Measurements from ENCODE around the gene HS6ST3.

DNA sequence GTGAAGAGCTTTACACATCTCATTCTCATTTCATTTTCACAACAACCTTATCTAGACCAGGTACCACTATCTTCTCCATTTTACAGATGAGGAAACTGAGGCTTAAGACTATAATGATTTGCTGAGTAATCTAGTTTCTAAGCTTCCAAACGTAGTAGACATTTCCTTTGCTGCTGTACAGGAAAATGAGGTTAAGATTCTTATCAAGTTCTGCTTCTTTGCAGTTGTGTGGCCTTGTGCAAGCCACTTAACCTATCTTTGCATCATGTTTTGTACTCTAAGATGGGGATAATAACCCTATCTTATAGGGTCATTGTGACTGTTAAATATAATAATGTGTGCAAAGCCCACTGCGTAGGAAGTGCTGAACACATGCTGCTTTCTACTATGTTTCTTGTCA is 307.9 kb downstream of the HS6ST3 start:
- TF ChIP-seq, protein P1, sequence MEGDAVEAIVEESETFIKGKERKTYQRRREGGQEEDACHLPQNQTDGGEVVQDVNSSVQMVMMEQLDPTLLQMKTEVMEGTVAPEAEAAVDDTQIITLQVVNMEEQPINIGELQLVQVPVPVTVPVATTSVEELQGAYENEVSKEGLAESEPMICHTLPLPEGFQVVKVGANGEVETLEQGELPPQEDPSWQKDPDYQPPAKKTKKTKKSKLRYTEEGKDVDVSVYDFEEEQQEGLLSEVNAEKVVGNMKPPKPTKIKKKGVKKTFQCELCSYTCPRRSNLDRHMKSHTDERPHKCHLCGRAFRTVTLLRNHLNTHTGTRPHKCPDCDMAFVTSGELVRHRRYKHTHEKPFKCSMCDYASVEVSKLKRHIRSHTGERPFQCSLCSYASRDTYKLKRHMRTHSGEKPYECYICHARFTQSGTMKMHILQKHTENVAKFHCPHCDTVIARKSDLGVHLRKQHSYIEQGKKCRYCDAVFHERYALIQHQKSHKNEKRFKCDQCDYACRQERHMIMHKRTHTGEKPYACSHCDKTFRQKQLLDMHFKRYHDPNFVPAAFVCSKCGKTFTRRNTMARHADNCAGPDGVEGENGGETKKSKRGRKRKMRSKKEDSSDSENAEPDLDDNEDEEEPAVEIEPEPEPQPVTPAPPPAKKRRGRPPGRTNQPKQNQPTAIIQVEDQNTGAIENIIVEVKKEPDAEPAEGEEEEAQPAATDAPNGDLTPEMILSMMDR (IDR thresholded peaks at IDR 0.05; ENCODE audit: borderline replicate concordance, extremely low read depth, low read length, poor library complexity, severe bottlenecking) = no peak
- TF ChIP-seq EZH2 (IDR thresholded peaks at IDR 0.05; ENCODE audit: borderline replicate concordance, low read depth, low read length, severe bottlenecking) = no peak

Data from DND-41 (cell line).